HepG2 (cell line): ENCODE data around the gene IGF2BP1. TPM values are rescaled to one million over a fixed set of nuclear protein-coding genes. Genes with fewer than 3 reads are reported as not detected.
A peak's percentile ranks its signal among the peaks of the same experiment; 100 is the strongest.

Experiments used
- ATF1 ChIP-seq: IDR thresholded peaks from 2 replicates; pipeline ENCODE4 v1.6.1; 2016; ENCODE audit warnings: mild to moderate bottlenecking, control low read depth
- CHD4 ChIP-seq: fragments of 200-600 bp; sonication (generic); IDR thresholded peaks from 2 replicates; pipeline ENCODE4 v1.7.0; 2017; ENCODE audit warnings: mild to moderate bottlenecking, low read length, borderline replicate concordance
- EP300 ChIP-seq, 3 experiments: sonication (generic) in 1 of 3; formaldehyde crosslinking in 1 of 3; IDR thresholded peaks; 2 replicates each; pipeline versions ENCODE4 v1.5.1 to v1.6.1; 2011 to 2020; ENCODE audit warnings: low read depth in 2 of 3, low read length in 2 of 3, borderline replicate concordance in 1 of 3, improper control_type of control experiment in 1 of 3, mild to moderate bottlenecking in 1 of 3, missing genetic modification reagents in 1 of 3, moderate library complexity in 1 of 3
- IKZF1 ChIP-seq: fragments of 450-650 bp; IDR thresholded peaks from 2 replicates; pipeline ENCODE4 v1.7.1; 2016
- NFIC ChIP-seq: IDR thresholded peaks from 2 replicates; pipeline ENCODE4 v1.6.1; 2012; ENCODE audit warnings: mild to moderate bottlenecking, low read length, inconsistent platforms
- NPAS2 ChIP-seq: sonication (generic); formaldehyde crosslinking; IDR thresholded peaks from 2 replicates; pipeline ENCODE4 v1.8.0; 2022; ENCODE audit warnings: mild to moderate bottlenecking, missing genetic modification reagents, borderline replicate concordance
- SIX1 ChIP-seq: sonication (generic); formaldehyde crosslinking; IDR thresholded peaks from 2 replicates; pipeline ENCODE4 v1.4.0; 2020; ENCODE audit warnings: missing genetic modification reagents, borderline replicate concordance
- SMAD3 ChIP-seq: sonication (generic); formaldehyde crosslinking; IDR thresholded peaks from 2 replicates; pipeline ENCODE4 v1.4.0; 2020; ENCODE audit warnings: missing genetic modification reagents
- TBX3 ChIP-seq: fragments of 450-650 bp; IDR thresholded peaks from 2 replicates; pipeline ENCODE4 v1.6.1; 2017; ENCODE audit warnings: antibody characterized with exemption, mild to moderate bottlenecking, inconsistent platforms, borderline replicate concordance
- YEATS4 ChIP-seq: sonication (generic); formaldehyde crosslinking; IDR thresholded peaks from 2 replicates; pipeline ENCODE4 v1.4.0; 2020; ENCODE audit warnings: missing genetic modification reagents, borderline replicate concordance
- ZNF253 ChIP-seq: sonication (generic); formaldehyde crosslinking; IDR thresholded peaks from 2 replicates; pipeline ENCODE4 v1.8.0; 2022; ENCODE audit warnings: mild to moderate bottlenecking, missing genetic modification reagents, borderline replicate concordance
- ZNF367 ChIP-seq: sonication (generic); formaldehyde crosslinking; IDR thresholded peaks from 2 replicates; pipeline ENCODE4 v1.4.0; 2020; ENCODE audit warnings: missing genetic modification reagents, borderline replicate concordance
- ZNF556 ChIP-seq: sonication (generic); formaldehyde crosslinking; IDR thresholded peaks from 2 replicates; pipeline ENCODE4 v1.4.0; 2020; ENCODE audit warnings: mild to moderate bottlenecking, missing genetic modification reagents, borderline replicate concordance
- ZNF788 ChIP-seq: sonication (generic); formaldehyde crosslinking; IDR thresholded peaks from 2 replicates; pipeline ENCODE4 v1.5.0; 2020; ENCODE audit warnings: mild to moderate bottlenecking, missing genetic modification reagents, borderline replicate concordance
- ZSCAN20 ChIP-seq: sonication (generic); formaldehyde crosslinking; IDR thresholded peaks from 2 replicates; pipeline ENCODE4 v1.4.0; 2020; ENCODE audit warnings: missing genetic modification reagents, mild to moderate bottlenecking, borderline replicate concordance
- ZSCAN25 ChIP-seq: sonication (generic); formaldehyde crosslinking; IDR thresholded peaks from 2 replicates; pipeline ENCODE4 v1.8.0; 2022; ENCODE audit warnings: mild to moderate bottlenecking, missing genetic modification reagents
- polyA plus RNA-seq, 8 experiments: library from polyadenylated mRNA; depleted of rRNA in 3 of 8; stranded (reverse) in 7 of 8; unstranded in 1 of 8; fragments of >200 nt; fragmentation: Illumina TruSeq in 4 of 8; extraction: Trizol in 4 of 8; gene quantifications; 2 replicates each; pipeline versions ENCODE4 v1.2.1 to v1.2.3, GENCODE V29; 2011 to 2016; ENCODE audit warnings: low read depth in 4 of 8, missing spikeins in 1 of 8, mixed read lengths in 1 of 8; ENCODE audit not compliant: insufficient read depth in 1 of 8
- total RNA-seq, 5 experiments: library from RNA; depleted of rRNA; stranded (reverse); fragments of >200 nt; fragmentation: Illumina TruSeq; extraction: Trizol; gene quantifications; 2 replicates each; pipeline ENCODE4 v1.2.3, GENCODE V29; 2016; ENCODE audit warnings: low read depth in 1 of 5
- TF ChIP-seq, protein P1 (sequence below): sonication (generic); formaldehyde crosslinking; conservative IDR thresholded peaks from 2 replicates; pipeline ENCODE4 v1.8.1; 2023; ENCODE audit warnings: missing genetic modification reagents
- TF ChIP-seq, protein P2 (sequence below): sonication (generic); formaldehyde crosslinking; IDR thresholded peaks from 2 replicates; pipeline ENCODE4 v1.5.0; 2020; ENCODE audit warnings: missing genetic modification reagents, mild to moderate bottlenecking, borderline replicate concordance
- TF ChIP-seq, protein P3 (sequence below): IDR thresholded peaks from 2 replicates; pipeline ENCODE4 v1.6.1; 2016; ENCODE audit warnings: mild to moderate bottlenecking, missing biosample characterization, missing genetic modification reagents
- TF ChIP-seq, protein P4 (sequence below): sonication (generic); formaldehyde crosslinking; IDR thresholded peaks from 2 replicates; pipeline ENCODE4 v1.4.0; 2020; ENCODE audit warnings: missing genetic modification reagents
- TF ChIP-seq, protein P5 (sequence below): sonication (generic); formaldehyde crosslinking; conservative IDR thresholded peaks from 2 replicates; pipeline ENCODE4 v1.4.0; 2020; ENCODE audit warnings: missing genetic modification reagents

IGF2BP1 gene
- total and polyA plus RNA-seq, 2 of the 13 experiments (the other 11 are each of a cell fraction or from before 2014, with no cell fraction given): 29.7 to 75.1 TPM

DNA sequence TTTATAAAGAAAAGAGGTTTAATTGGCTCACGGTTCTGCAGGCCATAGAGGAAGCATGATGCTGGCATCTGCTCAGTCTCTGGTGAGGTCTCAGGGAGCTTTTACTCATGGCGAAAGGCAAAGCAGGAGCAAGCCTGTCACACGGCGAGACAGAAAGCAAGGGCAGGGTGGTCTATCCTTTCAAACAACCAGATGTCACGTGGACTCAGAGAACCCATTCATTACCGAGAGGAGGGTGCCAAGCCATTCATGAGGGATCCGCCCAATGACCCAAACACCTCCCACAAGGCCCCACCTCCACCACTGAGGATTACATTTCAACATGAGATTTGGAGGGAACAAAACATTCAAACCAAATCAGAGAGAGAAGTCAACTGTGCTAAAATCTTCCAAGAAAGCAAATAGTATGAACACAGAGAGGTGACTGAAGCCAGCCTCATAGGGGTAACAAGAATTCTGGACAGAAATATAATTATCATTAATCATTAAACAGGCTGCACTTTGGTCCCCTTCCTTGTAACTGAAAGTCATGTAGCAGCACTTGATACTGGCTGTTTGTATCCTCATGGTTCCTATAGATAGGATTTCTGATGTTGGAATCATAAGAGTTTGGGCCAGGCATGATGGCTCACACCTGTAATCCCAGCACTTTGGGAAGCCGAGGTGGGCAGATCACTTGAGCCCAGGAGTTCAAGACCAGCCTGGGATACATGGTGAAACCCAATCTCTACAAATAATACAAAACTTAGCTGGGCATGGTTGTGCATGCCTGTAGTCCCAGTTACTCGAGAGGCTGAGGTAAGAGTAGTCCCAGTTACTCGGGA is 82.9 kb downstream of the IGF2BP1 start (continued):
- 0 out of 2 replicates have a peak, but pooled peaks have one; percentile 24 for TF ChIP-seq ATF1 (CRISPR knock-in tag)
- 0 out of 2 replicates have a peak, but pooled peaks have one; percentile 17 for TF ChIP-seq YEATS4
- TF ChIP-seq ZNF367 (CRISPR knock-in tag): no peak
- TF ChIP-seq CHD4: peak; percentile 95; the same call in 1 of the 2 replicates
- TF ChIP-seq ZSCAN25 (CRISPR knock-in tag): no peak
- 0 out of 2 replicates have a peak, but pooled peaks have one; percentile 19 for TF ChIP-seq ZNF788 (CRISPR knock-in tag)
- no peak for TF ChIP-seq TBX3
- TF ChIP-seq, protein P1, sequence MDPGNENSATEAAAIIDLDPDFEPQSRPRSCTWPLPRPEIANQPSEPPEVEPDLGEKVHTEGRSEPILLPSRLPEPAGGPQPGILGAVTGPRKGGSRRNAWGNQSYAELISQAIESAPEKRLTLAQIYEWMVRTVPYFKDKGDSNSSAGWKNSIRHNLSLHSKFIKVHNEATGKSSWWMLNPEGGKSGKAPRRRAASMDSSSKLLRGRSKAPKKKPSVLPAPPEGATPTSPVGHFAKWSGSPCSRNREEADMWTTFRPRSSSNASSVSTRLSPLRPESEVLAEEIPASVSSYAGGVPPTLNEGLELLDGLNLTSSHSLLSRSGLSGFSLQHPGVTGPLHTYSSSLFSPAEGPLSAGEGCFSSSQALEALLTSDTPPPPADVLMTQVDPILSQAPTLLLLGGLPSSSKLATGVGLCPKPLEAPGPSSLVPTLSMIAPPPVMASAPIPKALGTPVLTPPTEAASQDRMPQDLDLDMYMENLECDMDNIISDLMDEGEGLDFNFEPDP (CRISPR knock-in tag): no peak
- TF ChIP-seq NPAS2 (CRISPR knock-in tag): no peak
- TF ChIP-seq IKZF1: no peak
- no peak for TF ChIP-seq ZNF556 (CRISPR knock-in tag)
- TF ChIP-seq, protein P2, sequence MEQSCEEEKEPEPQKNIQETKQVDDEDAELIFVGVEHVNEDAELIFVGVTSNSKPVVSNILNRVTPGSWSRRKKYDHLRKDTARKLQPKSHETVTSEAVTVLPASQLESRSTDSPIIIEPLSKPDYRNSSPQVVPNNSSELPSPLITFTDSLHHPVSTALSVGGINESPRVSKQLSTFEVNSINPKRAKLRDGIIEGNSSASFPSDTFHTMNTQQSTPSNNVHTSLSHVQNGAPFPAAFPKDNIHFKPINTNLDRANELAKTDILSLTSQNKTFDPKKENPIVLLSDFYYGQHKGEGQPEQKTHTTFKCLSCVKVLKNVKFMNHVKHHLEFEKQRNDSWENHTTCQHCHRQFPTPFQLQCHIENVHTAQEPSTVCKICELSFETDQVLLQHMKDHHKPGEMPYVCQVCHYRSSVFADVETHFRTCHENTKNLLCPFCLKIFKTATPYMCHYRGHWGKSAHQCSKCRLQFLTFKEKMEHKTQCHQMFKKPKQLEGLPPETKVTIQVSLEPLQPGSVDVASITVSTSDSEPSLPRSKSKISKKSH (CRISPR knock-in tag): no peak
- TF ChIP-seq, protein P3, sequence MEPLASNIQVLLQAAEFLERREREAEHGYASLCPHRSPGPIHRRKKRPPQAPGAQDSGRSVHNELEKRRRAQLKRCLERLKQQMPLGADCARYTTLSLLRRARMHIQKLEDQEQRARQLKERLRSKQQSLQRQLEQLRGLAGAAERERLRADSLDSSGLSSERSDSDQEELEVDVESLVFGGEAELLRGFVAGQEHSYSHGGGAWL (CRISPR knock-in tag): no peak
- TF ChIP-seq, protein P4, sequence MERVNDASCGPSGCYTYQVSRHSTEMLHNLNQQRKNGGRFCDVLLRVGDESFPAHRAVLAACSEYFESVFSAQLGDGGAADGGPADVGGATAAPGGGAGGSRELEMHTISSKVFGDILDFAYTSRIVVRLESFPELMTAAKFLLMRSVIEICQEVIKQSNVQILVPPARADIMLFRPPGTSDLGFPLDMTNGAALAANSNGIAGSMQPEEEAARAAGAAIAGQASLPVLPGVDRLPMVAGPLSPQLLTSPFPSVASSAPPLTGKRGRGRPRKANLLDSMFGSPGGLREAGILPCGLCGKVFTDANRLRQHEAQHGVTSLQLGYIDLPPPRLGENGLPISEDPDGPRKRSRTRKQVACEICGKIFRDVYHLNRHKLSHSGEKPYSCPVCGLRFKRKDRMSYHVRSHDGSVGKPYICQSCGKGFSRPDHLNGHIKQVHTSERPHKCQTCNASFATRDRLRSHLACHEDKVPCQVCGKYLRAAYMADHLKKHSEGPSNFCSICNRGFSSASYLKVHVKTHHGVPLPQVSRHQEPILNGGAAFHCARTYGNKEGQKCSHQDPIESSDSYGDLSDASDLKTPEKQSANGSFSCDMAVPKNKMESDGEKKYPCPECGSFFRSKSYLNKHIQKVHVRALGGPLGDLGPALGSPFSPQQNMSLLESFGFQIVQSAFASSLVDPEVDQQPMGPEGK (CRISPR knock-in tag): no peak
- TF ChIP-seq NFIC: no peak
- TF ChIP-seq, protein P5, sequence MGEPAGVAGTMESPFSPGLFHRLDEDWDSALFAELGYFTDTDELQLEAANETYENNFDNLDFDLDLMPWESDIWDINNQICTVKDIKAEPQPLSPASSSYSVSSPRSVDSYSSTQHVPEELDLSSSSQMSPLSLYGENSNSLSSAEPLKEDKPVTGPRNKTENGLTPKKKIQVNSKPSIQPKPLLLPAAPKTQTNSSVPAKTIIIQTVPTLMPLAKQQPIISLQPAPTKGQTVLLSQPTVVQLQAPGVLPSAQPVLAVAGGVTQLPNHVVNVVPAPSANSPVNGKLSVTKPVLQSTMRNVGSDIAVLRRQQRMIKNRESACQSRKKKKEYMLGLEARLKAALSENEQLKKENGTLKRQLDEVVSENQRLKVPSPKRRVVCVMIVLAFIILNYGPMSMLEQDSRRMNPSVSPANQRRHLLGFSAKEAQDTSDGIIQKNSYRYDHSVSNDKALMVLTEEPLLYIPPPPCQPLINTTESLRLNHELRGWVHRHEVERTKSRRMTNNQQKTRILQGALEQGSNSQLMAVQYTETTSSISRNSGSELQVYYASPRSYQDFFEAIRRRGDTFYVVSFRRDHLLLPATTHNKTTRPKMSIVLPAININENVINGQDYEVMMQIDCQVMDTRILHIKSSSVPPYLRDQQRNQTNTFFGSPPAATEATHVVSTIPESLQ (CRISPR knock-in tag): no peak
- no peak for TF ChIP-seq ZSCAN20 (CRISPR knock-in tag)
- TF ChIP-seq ZNF253 (CRISPR knock-in tag): no peak
- TF ChIP-seq SMAD3: no peak
- TF ChIP-seq SIX1: peak; percentile 48; the same call in 1 of the 2 replicates
- TF ChIP-seq EP300 (IDR thresholded peaks at IDR 0.05; ENCODE audit: low read depth in 2 of 2, low read length in 2 of 2): peak in 1 of 2 experiments; percentile 32; a peak in 1 of 4 replicates
- no peak for TF ChIP-seq EP300 (CRISPR knock-in tag; IDR thresholded peaks at IDR 0.05; ENCODE audit: borderline replicate concordance)
